HG03439 (cell line): ENCODE data around the gene PTGDR2.
"Not testable (repeated sequence)": the region's sequence is repeated elsewhere in the genome, so short reads cannot be mapped to it uniquely, and the experiment has no call there.

Experiments used
- ATAC-seq: cut with Tn5 transposase; IDR thresholded peaks from one replicate; pipeline ENCODE4 v1.9.1; 2021; ENCODE audit warnings: mild to moderate bottlenecking, moderate library complexity; ENCODE audit not compliant: unreplicated experiment

Gene PTGDR2

DNA sequence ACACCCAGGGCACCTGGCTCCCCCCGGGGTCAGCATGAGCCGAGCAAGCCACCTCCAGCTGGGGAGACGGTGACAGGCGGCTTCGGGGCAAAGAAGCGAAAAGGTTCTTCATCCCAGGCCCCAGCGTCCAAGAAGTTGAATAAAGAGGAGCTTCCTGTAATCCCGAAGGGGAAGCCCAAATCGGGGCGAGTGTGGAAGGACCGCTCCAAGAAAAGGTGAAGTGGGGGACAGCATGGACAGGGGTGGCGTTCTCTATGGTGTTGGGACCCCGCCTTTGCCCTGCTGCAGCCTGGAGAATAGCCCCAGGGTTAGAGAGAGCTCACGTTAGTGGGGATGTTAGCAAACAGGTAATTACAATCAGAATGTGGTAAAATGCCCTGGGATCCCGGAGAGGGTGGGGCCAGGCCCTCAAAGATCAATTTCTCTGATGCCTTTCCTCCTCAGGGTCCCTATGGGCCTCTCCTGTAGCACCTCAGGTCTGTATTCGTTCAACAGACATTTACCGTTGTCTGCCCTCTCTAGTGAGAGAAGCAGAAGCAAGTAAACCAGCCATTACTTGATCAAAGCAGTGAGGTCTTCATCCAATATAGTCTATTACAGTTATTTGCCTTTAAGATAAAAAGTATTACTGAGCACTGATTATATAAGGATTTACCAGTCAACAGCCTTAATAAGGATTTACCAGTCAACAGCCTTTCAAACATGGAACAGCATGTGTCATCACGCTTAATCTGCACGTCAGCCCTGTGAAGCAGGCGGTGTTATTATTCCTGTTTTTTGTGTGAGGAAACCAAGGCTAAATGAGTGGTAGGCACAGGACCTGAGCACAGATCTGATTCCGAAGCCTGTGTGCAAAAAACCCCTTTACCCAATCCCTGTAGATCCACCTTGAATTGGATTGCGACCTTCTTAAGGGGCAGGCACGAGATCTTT lies 12.8 kb downstream of the PTGDR2 start:
- no peak for ATAC-seq

DNA sequence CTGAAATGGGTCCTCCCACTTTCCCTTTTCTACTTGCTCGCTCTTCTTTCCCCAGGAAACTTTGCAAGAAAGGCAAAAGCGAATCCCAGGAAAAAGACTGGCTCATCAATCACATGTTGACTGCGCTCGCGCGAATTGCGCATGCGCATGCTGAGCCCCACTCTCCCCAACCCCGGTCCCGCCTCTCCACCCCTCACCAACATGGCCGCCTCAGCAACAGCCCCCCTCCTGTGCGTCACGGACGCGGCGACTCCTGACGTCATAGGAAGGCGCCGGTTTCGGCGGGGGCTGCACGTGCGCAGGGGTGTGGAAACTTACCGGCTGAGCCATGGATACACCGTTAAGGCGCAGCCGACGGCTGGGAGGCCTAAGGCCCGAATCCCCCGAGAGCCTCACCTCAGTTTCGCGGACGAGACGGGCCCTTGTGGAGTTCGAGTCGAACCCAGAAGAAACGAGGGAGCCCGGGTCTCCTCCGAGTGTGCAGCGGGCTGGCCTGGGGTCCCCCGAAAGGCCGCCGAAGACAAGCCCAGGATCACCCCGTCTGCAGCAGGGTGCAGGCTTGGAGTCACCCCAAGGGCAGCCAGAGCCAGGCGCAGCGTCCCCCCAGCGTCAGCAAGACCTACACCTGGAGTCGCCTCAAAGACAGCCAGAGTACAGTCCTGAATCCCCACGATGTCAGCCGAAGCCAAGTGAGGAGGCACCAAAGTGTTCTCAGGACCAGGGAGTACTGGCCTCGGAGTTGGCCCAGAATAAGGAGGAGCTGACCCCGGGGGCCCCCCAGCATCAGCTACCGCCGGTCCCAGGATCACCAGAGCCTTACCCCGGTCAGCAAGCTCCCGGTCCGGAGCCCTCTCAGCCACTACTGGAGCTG lies 13.7 kb downstream of the PTGDR2 start, which contains the start of gene CCDC86:
Gene CCDC86, plus strand, starts transcription at position 317 of the 871 bp plus-strand sequence. Its CDS starts 12 bp downstream, at position 329.
- peak; percentile 82 for ATAC-seq

DNA sequence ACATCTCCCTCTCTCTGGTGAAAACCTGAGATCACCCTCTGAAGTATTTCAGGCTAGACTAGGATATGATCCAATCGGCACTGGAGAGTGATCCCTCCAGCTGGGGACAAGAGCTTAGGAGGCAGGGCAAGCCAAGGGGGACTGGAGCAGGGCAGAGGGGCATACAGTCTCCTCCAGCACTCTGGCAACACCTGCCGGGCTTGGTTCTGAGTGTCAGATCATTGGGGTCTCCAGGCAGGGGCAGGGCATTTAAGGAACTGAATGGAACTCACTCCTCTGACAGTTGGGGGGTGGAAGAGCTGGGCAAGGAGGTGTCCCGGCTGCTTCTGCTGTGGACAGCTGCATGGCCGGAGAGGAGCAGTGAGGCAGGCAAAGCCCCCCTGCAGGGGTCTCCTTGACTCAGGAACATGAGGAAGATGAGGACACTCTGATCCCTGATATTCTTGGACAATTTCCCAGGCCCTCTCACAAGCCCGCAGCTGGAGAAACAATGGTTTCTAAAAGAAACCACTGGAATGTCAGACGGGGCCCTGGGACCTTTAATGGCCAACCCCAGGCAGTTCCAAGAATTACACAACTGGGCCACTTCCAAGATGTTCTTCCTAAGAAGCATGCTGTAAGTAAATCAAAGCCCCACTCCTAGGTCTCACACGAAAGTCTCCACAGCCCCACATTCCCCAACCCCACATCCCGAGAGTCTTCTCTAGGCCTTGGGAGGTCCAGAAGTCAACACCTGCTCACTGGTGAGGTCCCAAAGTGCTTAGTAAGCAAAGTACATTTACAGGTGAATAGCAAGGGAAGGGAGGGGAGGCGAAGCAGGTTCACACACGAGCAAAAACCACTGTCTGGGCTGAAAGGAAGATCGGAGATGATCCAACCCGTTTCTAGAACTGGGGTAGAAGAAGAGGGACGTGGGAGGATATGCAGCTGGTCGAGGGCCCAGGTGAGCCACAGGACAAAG lies 15.0 kb downstream of the PTGDR2 start:
- no peak for ATAC-seq

DNA sequence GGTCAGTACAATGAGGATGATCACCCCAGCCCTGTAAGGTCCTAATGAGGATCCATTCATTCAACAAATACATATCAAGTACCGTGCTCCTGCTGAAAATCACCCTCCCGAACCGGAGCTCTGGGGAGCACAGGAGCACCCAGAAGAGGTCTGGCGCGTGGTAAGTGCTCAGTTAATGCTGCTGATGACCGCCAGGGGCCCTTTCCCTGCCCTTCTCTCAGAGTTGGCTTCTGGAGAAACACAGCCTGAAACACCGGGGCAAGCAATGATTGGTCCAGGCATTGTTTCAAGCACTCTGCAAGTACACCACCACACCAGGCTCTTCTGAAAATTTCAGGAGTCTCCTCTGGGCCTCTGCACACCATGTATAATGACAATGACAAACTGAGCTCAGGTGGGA lies 17.6 kb downstream of the PTGDR2 start:
- ATAC-seq = no peak

DNA sequence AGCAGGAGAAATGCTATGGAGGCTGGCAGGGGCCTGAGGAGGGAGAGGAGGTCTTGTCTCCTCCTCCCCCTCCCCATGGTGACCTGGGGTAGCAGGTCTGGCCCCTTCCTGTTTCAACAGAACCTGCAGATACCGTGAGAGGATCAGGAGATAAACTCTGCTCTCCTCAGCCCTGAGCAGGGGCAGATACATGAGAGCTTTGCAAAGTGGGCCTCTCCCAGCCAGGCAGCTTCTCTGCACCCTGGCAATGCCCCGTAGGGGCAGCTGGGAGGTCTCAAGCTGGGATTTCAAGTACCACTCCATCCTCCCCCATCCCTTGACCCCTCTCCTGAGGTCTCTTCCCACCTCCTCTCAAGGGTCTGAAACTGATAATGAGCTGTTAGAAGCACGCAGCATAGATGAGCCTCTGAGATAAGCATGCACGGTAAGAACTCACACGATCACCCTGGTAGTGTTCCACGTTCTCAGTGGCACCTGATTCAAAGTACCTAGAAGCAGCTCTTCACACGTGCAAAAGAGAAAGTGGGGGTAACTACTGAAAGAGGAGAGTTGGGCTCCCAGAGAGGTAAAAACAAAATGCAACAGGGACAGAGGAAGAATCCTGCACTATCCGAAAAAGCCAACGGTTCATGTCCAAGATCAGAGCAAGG lies 18.8 kb downstream of the PTGDR2 start:
- ATAC-seq = no peak

DNA sequence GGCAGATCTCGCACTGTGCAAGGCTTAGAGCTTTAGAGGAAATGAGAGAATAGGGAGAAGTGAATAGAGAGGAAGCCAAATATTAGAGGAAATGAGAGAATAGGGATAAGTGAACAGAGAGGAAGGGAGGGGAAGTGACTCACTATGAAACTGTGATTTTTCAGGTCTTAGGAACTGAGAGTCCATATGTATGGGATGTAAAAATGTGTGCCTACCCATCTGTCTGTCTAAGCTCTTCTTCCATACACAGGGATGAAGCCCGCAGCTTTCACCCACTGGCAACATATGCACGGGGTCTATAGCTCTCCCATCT lies 20.3 kb downstream of the PTGDR2 start:
- ATAC-seq = no peak

DNA sequence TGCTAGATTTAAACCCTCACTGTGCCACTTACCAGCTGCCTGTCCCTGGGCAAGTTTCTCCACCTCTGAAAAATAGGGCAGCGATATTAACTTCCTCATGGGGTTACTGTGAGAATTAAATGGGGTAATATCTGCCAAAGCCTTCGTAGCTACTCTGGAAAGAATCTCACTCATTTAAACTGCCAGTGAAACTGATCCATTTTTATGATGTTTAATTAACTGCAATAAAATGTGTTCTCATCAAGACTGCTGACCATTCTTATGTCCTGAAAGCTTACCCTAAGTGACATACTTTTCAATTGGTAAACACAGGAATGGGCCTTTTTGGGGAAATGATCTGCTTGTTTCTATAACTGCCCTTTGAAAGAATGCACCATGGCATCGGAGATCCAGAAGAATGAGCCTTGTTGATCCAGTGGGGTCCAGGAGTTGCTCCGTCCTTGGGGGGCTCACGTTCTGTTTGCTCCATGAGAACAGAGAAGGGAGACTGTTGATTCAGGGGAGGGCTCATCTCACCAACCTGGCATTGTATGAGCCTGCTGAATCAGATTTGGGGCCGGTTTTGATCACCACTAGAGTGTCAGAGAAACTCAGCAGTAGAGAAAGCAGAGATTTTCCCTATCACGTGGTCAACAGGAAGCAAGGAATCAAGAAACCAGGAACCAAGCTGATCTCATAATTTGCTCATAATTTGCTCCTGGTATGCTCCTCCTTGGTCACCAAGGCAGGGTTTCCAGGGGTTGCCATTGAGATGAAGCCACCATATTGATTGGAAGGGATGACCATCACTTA lies 20.8 kb downstream of the PTGDR2 start:
- ATAC-seq = no peak

DNA sequence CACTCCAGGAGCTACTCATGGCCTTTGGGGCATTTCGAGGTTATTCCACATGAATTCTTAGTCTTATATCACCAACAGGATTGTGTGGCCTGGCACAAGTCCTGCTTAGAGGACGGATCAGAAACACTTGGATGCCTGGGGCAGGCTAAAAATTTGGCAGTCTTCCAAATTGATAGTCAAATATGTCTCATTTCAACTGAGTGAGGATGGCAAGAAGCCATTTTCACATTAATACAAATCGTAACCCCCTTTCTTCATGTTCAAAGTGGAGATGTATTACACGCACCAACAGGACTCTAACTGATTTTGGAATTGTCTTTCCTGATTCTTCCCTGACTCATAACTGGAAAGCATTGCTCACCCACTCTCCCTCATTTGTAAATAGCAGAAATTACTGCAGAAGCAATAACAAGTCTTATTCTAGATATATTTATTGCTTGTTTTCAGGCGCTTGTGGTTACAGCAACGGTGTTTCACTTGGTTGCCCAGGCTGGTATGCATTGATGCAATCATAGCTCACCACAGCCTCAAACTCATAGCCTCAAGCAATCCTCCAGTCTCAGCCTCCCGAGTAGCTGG lies 24.2 kb downstream of the PTGDR2 start:
- ATAC-seq = no peak

DNA sequence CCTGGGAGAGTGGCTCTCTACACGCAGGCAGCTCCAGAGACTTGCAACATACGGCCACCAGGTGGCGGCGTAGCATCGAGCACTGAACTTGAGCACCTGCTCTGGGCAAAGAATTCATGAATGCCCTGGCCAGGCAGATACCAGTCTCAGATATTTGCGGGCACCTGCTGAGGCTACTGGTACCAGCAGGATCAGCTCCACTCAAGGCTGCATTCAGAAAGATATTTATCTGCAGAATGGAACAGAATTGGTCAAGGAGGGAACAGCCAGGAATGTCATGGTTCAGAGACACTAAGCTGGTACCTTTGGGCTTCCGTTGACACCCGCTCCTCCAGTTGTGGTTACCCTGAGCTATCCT lies 24.6 kb downstream of the PTGDR2 start:
- ATAC-seq = peak; percentile 83

DNA sequence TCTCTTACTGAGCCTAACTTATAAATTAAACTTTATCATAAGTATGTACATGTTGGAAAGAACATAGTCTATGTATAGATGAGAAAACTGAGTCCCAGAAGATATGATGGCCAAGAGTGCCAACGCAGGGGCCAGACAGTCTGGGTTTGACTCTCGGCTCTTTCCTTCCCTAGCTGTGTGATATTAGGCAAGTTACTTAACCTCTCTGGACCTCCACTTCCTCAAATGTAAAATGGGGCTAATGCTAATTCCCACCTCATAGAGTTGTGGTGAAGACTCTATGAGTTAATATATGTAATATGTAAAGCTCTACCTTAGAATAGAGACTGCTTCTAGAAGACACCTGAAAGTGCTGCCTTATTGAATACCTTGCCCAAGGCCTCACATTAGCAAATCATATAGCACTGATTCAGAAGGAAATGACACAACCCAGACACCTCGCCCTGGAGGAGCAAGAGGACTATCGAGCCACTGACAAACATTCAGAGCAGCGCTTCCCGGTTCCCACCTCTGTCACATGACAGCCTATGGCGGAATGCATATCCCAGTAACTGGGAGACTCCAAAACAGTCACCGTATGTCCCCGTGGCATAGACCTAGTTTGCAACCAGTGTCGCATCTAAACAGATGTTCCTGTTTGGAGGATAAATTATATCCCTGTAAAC lies 25.1 kb downstream of the PTGDR2 start:
- peak; percentile 54 for ATAC-seq

DNA sequence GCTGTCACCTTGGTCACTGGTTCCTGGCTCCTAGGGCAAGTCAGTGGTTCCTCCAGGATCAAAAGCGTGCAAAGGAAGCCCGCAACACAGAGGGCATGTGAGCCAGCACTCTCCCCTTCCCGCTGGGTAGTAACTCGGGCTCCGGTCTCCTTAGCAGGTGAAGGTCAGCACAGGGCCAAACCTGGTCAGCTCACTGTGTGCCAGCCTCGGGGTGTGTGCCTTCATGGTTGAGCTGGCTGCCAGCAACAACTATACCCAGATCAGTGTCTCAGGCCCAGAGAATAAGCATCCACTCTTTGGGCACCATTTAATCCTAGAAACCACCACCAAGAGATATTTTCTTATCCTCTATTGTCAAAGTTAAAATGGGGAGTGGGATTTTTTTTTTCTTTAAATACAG lies 30.0 kb downstream of the PTGDR2 start:
- no peak for ATAC-seq

DNA sequence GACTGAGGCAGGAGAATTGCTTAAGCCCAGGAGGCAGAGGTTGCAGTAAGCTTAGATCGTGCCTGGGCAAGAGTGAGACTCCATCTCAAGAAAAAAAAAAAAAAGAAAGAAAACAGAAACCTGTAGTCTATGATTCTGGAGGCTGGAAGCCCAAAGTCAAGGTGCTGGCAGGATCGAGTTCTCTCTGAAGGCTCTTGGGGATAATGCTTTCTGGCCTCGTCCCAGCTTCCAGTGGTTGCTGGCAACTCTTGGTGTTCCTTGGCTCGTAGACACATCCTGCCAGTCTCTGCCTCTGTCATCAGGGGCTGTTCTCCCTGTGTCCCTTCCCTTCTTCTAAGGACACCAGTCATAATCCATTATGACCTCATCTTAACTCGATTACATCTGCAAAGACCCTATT lies 30.6 kb downstream of the PTGDR2 start:
- ATAC-seq = no peak

DNA sequence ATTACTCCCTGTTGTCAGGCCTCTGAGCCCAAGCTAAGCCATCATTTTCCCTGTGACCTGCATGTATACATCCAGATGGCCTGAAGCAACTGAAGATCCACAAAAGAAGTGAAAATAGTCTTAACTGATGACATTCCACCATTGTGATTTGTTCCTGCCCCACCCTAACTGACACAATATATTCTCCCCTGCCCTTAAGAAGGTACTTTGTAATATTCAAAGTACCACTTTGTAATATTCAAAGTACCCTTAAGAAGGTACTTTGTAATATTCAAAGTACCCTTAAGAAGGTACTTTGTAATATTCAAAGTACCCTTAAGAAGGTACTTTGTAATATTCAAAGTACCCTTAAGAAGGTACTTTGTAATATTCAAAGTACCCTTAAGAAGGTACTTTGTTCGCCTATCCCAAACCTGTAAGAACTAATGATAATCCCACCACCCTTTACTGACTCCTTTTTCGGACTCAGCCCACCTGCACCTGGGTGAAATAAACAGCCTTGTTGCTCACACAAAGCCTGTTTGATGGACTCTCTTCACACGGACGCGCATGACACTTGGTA lies 31.9 kb downstream of the PTGDR2 start:
- ATAC-seq = not testable (repeated sequence)

DNA sequence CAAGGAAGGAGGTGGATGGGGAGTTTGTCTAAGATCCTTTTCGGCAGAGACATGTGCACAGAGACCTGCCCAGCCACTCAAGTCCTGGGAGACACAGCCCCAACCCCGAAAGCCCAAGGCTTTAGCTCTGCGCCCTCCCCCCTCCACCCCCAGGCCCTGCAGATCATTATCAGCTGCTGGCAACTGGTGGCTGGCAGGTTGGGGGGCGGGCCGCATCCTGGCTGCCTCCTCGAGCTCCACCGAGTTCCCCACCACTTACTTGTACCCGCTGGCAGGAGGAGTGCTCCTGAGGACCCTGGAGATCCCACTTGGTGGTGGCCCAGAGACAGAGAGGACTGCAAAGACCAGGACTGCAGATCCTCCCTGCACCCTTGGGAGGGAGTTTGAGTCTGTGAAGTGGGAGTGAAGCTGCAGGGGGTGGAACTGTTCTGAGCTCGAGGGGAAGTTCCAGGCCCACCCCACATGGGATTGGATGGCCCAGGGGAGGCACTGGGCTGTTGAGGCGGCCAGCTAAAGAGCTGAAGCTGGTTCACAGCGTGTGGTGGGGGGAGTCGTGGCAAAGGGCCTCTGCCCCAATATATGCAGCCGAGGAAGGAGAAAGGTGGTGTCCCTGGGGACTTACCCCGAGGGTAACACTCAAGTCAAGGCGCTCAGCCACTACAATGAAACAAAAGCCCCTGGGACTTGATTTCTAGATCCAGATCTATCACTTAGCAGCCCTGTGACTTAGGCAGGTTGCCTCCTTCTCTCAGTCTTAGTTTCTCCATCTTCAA lies 33.7 kb downstream of the PTGDR2 start:
- no peak for ATAC-seq

DNA sequence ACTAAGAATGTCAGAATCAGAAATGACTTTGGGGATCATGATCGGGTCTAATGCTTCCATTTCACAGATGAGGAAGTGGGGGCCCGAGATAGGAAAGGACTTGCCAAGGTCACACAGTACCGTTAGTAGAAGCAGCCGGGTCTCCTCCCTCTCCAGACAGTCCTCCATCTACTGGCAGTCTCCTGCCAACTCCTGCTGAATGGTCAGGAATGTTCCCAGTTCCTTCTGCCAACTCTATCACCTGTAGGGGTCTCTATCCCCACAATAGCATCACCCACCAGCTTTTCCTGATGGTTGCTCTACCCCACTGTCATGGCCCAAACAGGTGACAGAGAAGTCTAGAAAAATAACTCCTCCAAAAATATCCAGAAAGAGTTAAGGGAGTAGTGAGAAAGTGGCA lies 37.7 kb downstream of the PTGDR2 start:
- no peak for ATAC-seq

DNA sequence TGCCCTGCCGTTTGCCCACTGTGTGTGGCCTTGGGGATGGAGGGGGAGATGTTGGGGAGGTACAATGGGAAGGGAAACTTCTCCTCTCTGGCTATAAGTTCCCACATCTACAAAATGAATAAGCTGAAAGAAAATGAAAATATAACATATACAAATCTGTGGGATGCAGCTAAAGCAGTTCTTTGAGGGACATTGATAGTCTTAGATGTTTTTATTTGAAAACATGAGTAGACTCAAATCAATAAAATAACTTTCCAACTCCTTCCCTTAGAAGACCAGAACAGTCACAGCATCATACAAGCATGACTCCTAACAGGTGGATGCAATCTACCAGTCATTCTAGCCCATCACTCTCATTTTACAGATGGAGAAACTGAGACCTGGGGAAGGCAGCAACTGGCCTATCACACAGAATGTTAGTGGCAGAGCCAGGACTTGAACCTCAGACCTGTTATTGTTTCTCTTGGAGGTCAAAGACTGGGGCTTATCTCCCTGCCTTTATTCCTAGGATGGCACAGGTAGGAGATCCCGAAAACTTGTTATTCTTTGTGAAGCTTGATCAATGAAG lies 39.1 kb downstream of the PTGDR2 start:
- no peak for ATAC-seq

DNA sequence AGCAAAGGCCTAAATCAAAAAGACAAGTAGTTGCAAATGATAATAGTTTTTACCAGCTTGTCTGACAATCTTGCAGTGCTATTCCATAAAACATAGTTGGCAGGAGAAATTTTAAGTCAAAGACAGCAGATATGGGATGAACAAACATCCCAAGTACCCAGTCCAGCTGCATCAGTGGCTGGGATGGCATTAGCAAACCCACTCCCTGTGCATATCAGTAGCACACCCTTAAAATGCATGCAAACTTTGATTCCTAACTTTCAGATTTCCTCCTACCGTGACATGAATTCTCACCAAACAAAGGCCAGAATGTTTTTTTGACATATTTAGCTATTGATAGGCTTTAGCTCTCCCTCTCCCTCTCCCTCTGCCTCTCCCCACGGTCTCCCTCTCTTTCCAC lies 41.6 kb downstream of the PTGDR2 start:
- ATAC-seq = no peak
